H9 (cell line): Measurements from ENCODE around the gene TNNT1. TPM values are rescaled to one million over a fixed set of nuclear protein-coding genes. Genes with fewer than 3 reads are reported as not detected.

Experiments used
- DNase-seq: peaks from one replicate; pipeline ENCODE4 v3.0.0-alpha.2; 2017
- H2AFZ ChIP-seq: one replicate; pipeline ENCODE4 v1.6.1; 2013; ENCODE audit warnings: mild to moderate bottlenecking, low read length, control low read depth, moderate library complexity
- H2AK5ac ChIP-seq: 2 replicates; pipeline ENCODE4 v1.6.1; 2013; ENCODE audit warnings: low read length, control low read depth, mixed read lengths; ENCODE audit not compliant: insufficient read length
- H2BK120ac ChIP-seq: one replicate; pipeline ENCODE4 v1.6.1; 2013; ENCODE audit warnings: low read depth, mild to moderate bottlenecking, low read length, control low read depth, inconsistent platforms; ENCODE audit not compliant: poor library complexity, severe bottlenecking
- H2BK12ac ChIP-seq: 2 replicates; pipeline ENCODE4 v1.6.1; 2013; ENCODE audit warnings: low read length, control low read depth, mixed read lengths, low read depth; ENCODE audit not compliant: insufficient read length
- H2BK15ac ChIP-seq: 2 replicates; pipeline ENCODE4 v1.6.1; 2013; ENCODE audit warnings: low read depth, low read length, control low read depth
- H2BK20ac ChIP-seq: one replicate; pipeline ENCODE4 v1.6.1; 2013; ENCODE audit warnings: low read depth, mild to moderate bottlenecking, low read length, control low read depth, inconsistent platforms; ENCODE audit not compliant: poor library complexity, severe bottlenecking
- H2BK5ac ChIP-seq: 2 replicates; pipeline ENCODE4 v1.6.1; 2013; ENCODE audit warnings: low read length, control low read depth, mixed read lengths; ENCODE audit not compliant: insufficient read length
- H3K14ac ChIP-seq: 2 replicates; pipeline ENCODE4 v1.6.1; 2013; ENCODE audit warnings: low read length, control low read depth; ENCODE audit not compliant: insufficient read depth
- H3K18ac ChIP-seq: 2 replicates; pipeline ENCODE4 v1.6.1; 2013; ENCODE audit warnings: low read depth, mild to moderate bottlenecking, mixed read lengths, low read length, control low read depth; ENCODE audit not compliant: insufficient read length
- H3K23ac ChIP-seq: 2 replicates; pipeline ENCODE4 v1.6.1; 2013; ENCODE audit warnings: low read length, control low read depth, mixed read lengths, low read depth; ENCODE audit not compliant: insufficient read length
- H3K23me2 ChIP-seq: 2 replicates; pipeline ENCODE4 v1.6.1; 2013; ENCODE audit warnings: low read depth, mild to moderate bottlenecking, mixed read lengths, low read length, control low read depth; ENCODE audit not compliant: insufficient read length, poor library complexity, severe bottlenecking
- H3K27ac ChIP-seq: 2 replicates; pipeline ENCODE4 v1.5.1; 2013; ENCODE audit warnings: low read length, control low read depth, mixed read lengths, low read depth; ENCODE audit not compliant: insufficient read length
- H3K27me3 ChIP-seq: 2 replicates; pipeline ENCODE4 v1.6.1; 2013; ENCODE audit warnings: low read length, control low read depth, inconsistent platforms; ENCODE audit not compliant: insufficient read depth
- H3K4ac ChIP-seq: 2 replicates; pipeline ENCODE4 v1.6.1; 2013; ENCODE audit warnings: low read depth, mild to moderate bottlenecking, control low read depth, inconsistent platforms, low read length, moderate library complexity
- H3K4me1 ChIP-seq: 2 replicates; pipeline ENCODE4 v1.6.1; 2013; ENCODE audit warnings: low read length, control low read depth, inconsistent platforms; ENCODE audit not compliant: insufficient read depth
- H3K4me2 ChIP-seq: 2 replicates; pipeline ENCODE4 v1.6.1; 2013; ENCODE audit warnings: low read length, control low read depth, mixed read lengths; ENCODE audit not compliant: insufficient read length, insufficient read depth
- H3K56ac ChIP-seq: 2 replicates; pipeline ENCODE4 v1.6.1; 2013; ENCODE audit warnings: low read depth, mild to moderate bottlenecking, mixed read lengths, low read length, control low read depth; ENCODE audit not compliant: insufficient read length
- H3K79me1 ChIP-seq: 2 replicates; pipeline ENCODE4 v1.6.1; 2013; ENCODE audit warnings: low read depth, mild to moderate bottlenecking, moderate library complexity, low read length, control low read depth, inconsistent platforms; ENCODE audit not compliant: insufficient read depth, poor library complexity, severe bottlenecking
- H3K79me2 ChIP-seq: 2 replicates; pipeline ENCODE4 v1.6.1; 2013; ENCODE audit warnings: low read length, control low read depth, inconsistent platforms; ENCODE audit not compliant: insufficient read depth
- H3K9ac ChIP-seq: 2 replicates; pipeline ENCODE4 v1.6.1; 2013; ENCODE audit warnings: low read length, control low read depth, mixed read lengths; ENCODE audit not compliant: insufficient read length; ENCODE audit errors: extremely low read depth
- H3K9me3 ChIP-seq: one replicate; pipeline ENCODE4 v1.6.1; 2013; ENCODE audit warnings: low read depth, low read length, inconsistent platforms; ENCODE audit not compliant: control insufficient read depth
- H3T11ph ChIP-seq: one replicate; pipeline ENCODE4 v1.6.1; 2013; ENCODE audit warnings: mild to moderate bottlenecking, low read length, control low read depth, inconsistent platforms
- H4K20me1 ChIP-seq: one replicate; pipeline ENCODE4 v1.6.1; 2013; ENCODE audit not compliant: control insufficient read depth, insufficient read length, insufficient read depth
- H4K5ac ChIP-seq: 2 replicates; pipeline ENCODE4 v1.6.1; 2013; ENCODE audit warnings: low read depth, mild to moderate bottlenecking, mixed read lengths, low read length, control low read depth; ENCODE audit not compliant: insufficient read length
- H4K8ac ChIP-seq: replicated peaks from 2 replicates; pipeline ENCODE4 v1.6.1; 2013; ENCODE audit warnings: low read length, control low read depth, mixed read lengths, low read depth; ENCODE audit not compliant: insufficient read length
- H4K91ac ChIP-seq: 2 replicates; pipeline ENCODE4 v1.6.1; 2013; ENCODE audit warnings: low read depth, mild to moderate bottlenecking, moderate library complexity, mixed read lengths, low read length, control low read depth; ENCODE audit not compliant: insufficient read length
- H3K27ac Mint-ChIP-seq, 3 experiments: 2 replicates in 2 of 3; 3 replicates in 1 of 3; pipeline ENCODE4 v1.8.0; 2020 to 2021; ENCODE audit warnings: mixed read lengths in 3 of 3, mild to moderate bottlenecking in 1 of 3, moderate library complexity in 1 of 3
- H3K27me3 Mint-ChIP-seq: 2 replicates; pipeline ENCODE4 v1.8.0; 2021; ENCODE audit warnings: low read depth, mild to moderate bottlenecking, moderate library complexity, mixed read lengths
- H3K36me3 Mint-ChIP-seq, 3 experiments: 2 replicates in 2 of 3; 3 replicates in 1 of 3; pipeline ENCODE4 v1.8.0; 2020 to 2021; ENCODE audit warnings: low read depth in 3 of 3, mixed read lengths in 3 of 3; ENCODE audit not compliant: insufficient read depth in 1 of 3
- H3K4me1 Mint-ChIP-seq, 2 experiments: 2 replicates each; pipeline ENCODE4 v1.8.0; 2020; ENCODE audit warnings: mixed read lengths in 2 of 2
- H3K4me3 Mint-ChIP-seq, 2 experiments: 2 replicates in 1 of 2; 3 replicates in 1 of 2; pipeline ENCODE4 v1.8.0; 2020 to 2021; ENCODE audit warnings: mild to moderate bottlenecking in 2 of 2, mixed read lengths in 2 of 2, moderate library complexity in 1 of 2
- H3K9me3 Mint-ChIP-seq, 2 experiments: 2 replicates in 1 of 2; 3 replicates in 1 of 2; pipeline ENCODE4 v1.8.0; 2020; ENCODE audit warnings: mild to moderate bottlenecking in 2 of 2, mixed read lengths in 2 of 2, moderate library complexity in 1 of 2
- WGBS: extraction: QIAGEN DNeasy Blood & Tissue Kit; methylation state at CpG from one replicate; pipeline ENCODE4 v1.1.7; 2013; ENCODE audit warnings: missing lambda C conversion rate, low lambda C conversion rate, mixed read lengths; ENCODE audit not compliant: insufficient read length; ENCODE audit errors: extremely low coverage; 5-methylcytosine and 5-hydroxymethylcytosine counted together
- total RNA-seq: library from RNA; stranded (reverse); gene quantifications from 2 replicates; pipeline ENCODE4 v1.2.1, GENCODE V29; 2021
- TF ChIP-seq, protein P1 (sequence below): fragments of 200-600 bp; sonication (generic); conservative IDR thresholded peaks from 3 replicates; pipeline ENCODE4 v1.8.0; 2021; ENCODE audit warnings: antibody characterized with exemption, mild to moderate bottlenecking

The TNNT1 gene
- total RNA-seq, 1 experiment from 2014 or later: 127 TPM

DNA sequence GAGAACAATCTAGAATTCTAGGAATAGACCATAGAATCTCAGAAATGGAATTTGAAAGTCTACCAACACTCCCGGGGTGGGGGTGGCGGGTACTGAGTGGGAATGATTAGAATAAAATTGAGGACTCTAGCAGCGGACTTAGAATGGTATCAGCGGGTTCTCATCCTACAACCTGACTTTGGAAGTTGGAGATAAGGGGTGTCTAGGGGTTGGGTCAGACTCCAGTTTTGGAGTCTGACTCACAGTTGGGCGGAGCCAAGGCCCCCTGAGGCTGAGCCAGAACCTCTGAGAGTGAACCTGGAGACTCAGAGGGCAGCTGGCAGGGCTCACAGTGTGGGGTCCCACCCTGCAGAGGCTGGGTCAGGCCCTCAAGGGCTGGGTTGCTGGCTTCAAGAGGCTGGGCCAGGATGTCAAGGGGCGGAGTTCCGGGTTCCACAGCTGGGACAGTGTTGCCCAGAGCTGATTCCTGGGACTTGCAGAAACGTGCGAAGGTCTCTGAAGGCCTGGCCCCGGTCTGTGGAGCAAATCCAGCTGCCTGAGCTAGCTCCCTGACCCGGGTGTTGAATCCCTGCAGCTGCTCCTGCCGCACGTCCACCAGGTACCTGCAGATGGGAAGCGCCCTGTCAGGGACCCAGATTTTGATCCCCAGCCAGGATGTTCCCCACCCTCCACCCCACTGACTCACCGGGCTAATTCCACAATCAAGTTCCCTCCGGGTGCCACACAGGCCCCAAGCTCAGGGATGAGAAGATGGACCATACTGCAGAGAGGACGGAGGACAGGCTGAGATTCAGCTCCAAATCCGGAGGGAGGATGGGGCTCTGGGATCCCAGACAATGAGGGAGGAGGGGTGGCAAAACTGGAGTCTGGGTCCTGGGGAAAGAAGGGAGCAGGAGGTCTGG is 10.1 kb upstream of the TNNT1 start:
- no peaks in the 10 kb centered on the region for H3K79me2 ChIP-seq
- no peaks in the 10 kb centered on the region; the same call in 1 of the 2 replicates for H3K4me1 ChIP-seq
- H4K20me1 ChIP-seq: no peaks in the 10 kb centered on the region
- WGBS: no CpG with 5 or more reads among the region's 18 CpGs
- no peak overlapping the region for H4K8ac ChIP-seq
- no peak overlapping the region for H2AFZ ChIP-seq
- H3K4ac ChIP-seq: no peak overlapping the region
- Mint-ChIP-seq H3K27me3 (peaks cover 25% of the 10 kb centered on the region), H3K9me3 (no peaks in the 10 kb centered on the region), H3K4me3 (peak overlapping the region in 1 of 2 experiments; percentile 55; a peak in 2 of 5 replicates), H3K27ac (no peak overlapping the region), H3K4me1 (peaks cover 18 to 27% of the 10 kb centered on the region in 2 experiments), H3K36me3 (peaks cover 6 to 7% (median 6%) of the 10 kb centered on the region in 3 experiments; a peak in 6 of 7 replicates)
- no peak overlapping the region for H4K91ac ChIP-seq
- no peak overlapping the region for H2BK12ac ChIP-seq
- no peak overlapping the region for H2BK5ac ChIP-seq
- H3K27me3 ChIP-seq: no peaks in the 10 kb centered on the region; the same call in 1 of the 2 replicates
- no peak overlapping the region for H3K4me2 ChIP-seq
- no peak overlapping the region for H3K14ac ChIP-seq
- H3K23me2 ChIP-seq: peaks cover 13% of the 10 kb centered on the region
- DNase-seq: peak; percentile 73
- no peak overlapping the region for H3K56ac ChIP-seq
- H3T11ph ChIP-seq: no peak overlapping the region
- H3K9ac ChIP-seq: no peak overlapping the region
- no peak overlapping the region for H4K5ac ChIP-seq
- TF ChIP-seq, protein P1, sequence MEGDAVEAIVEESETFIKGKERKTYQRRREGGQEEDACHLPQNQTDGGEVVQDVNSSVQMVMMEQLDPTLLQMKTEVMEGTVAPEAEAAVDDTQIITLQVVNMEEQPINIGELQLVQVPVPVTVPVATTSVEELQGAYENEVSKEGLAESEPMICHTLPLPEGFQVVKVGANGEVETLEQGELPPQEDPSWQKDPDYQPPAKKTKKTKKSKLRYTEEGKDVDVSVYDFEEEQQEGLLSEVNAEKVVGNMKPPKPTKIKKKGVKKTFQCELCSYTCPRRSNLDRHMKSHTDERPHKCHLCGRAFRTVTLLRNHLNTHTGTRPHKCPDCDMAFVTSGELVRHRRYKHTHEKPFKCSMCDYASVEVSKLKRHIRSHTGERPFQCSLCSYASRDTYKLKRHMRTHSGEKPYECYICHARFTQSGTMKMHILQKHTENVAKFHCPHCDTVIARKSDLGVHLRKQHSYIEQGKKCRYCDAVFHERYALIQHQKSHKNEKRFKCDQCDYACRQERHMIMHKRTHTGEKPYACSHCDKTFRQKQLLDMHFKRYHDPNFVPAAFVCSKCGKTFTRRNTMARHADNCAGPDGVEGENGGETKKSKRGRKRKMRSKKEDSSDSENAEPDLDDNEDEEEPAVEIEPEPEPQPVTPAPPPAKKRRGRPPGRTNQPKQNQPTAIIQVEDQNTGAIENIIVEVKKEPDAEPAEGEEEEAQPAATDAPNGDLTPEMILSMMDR: no peak
- no peaks in the 10 kb centered on the region for H3K79me1 ChIP-seq
- H3K18ac ChIP-seq: no peak overlapping the region
- no peak overlapping the region for H3K27ac ChIP-seq
- H2BK20ac ChIP-seq: no peak overlapping the region
- no peak overlapping the region for H2BK15ac ChIP-seq
- no peak overlapping the region for H2BK120ac ChIP-seq
- H2AK5ac ChIP-seq: no peak overlapping the region
- H3K9me3 ChIP-seq: no peaks in the 10 kb centered on the region
- H3K23ac ChIP-seq: no peak overlapping the region
